NCI-H1694 (cell line): ENCODE measurements around the gene PLEKHF1.
A peak's percentile ranks its signal among the peaks of the same experiment; 100 is the strongest.
"Not testable (repeated sequence)": the region's sequence is repeated elsewhere in the genome, so short reads cannot be mapped to it uniquely, and the experiment has no call there.

Source experiments
- DNase-seq: peaks from one replicate; lab custom pipeline; 2025; lab: John Stamatoyannopoulos, UW

The PLEKHF1 gene

DNA sequence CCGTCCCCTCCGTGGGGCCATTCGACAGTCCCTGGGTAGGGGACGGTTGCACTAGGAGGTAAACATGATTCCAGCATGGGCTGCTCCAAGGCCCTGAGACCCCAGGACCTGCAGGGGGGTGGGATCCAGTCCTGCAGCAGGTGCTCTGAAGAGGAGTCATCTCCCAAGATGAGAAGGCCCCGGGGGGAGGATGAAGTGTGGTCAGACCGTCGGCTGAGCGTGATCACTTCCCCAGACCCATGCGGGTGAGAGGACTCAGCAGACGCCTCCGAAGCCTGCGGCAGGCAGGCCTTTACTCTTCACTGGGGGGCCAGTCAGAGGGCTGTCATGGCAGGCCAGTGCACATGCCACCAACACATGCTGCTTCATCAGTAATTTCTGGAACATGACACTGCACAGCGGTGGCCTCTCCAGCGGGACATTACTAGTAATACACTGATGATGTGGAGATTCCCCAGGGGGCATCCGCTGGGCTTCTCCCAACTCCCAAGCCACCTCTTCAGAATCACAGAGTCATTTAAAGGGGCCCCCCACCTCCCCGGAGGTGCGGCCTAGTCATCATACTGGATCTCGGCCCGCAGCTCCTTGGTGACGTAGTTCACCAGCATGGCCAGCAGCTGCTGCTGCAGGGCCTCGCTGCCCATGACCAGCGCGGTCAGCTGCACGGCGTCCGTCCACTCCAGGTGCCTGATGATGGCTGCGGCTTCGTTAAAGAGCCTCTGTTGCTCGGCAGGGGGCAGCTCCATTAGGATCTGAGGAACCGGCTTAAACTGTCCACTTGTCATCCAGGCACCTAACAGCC is 37.1 kb downstream of the PLEKHF1 start:
- no peak for DNase-seq

DNA sequence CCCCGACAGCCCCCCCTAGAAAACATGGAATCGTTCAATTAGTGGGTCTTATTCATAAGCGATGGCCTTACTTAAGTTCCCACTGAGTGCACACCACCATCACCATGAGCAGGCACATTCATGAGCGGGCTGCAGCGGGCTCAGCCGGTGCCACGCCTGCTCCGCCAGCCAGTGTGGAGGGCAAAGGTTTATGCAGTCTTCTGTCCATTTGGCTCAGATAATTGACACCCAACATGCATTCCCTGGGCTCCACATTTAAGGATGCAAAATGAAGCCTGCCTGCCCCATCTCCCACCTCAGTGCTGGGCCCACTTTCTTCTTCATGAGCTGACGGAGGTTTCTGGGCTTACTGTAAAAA is 37.7 kb downstream of the PLEKHF1 start:
- DNase-seq, result no peak

DNA sequence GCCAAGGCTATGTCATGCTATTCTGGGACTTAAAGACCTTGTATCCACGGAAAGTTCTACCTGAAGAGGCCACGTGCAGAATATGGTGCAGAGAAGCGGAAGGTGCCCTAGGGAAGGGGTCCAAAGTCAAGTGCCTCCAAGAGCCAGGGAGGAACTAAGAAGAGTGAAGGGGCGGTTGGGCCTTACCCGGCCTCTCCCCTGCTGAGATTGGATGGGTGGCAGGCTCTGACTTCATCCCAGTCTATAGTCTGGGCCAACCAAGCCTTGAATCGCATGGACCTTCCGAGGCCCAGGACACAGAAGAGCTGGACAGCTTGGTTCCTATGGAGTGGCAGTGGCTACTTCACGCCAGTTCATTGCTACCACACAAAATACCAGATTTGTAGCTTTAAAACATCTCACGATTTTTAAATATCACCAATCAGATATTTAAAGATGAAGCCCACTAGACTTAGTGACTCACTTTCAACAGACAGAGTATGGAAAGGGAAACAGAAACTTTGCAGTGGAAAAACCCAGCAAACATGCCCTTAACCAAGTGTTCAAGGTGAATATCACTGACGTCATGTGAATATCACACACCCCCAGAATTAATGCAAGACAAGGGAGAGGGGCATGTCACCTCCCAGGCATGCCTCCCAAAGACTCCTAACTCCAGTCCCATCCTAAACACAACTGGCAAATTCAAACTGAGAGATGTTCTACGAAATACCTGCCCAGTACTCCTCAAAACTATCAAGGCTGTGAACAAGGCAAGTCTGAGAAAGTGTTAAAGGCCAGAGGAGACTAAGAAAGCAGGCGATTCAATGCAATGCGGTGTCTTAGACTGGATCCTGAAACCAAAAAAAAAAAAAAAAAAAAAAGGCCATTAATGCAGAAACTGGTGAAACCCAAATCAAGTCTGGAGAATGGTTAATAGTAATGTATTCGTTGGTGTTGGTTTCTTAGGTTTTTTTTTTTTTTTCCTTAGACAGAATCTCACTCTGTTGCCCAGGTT is 39.6 kb downstream of the PLEKHF1 start:
- DNase-seq, result no peak

DNA sequence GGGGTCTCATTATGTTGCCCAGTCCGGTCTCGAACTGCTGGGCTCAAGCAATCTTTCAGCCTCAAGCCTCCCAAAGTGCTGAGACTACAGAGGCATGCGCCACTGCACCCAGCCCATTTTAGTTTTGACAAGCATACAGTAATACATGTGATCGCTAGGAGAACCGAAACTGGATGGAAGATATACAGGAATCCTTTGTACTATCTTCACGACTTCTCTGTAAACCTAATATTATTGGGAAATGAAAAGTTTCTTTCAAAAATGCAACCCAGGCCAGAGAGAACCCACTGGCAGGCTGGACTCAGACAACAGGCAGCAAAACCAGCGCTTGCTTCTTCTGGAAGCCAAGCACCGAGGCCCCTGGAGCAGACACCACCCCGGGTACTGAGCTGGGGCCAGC is 40.4 kb downstream of the PLEKHF1 start:
- DNase-seq, result no peak

DNA sequence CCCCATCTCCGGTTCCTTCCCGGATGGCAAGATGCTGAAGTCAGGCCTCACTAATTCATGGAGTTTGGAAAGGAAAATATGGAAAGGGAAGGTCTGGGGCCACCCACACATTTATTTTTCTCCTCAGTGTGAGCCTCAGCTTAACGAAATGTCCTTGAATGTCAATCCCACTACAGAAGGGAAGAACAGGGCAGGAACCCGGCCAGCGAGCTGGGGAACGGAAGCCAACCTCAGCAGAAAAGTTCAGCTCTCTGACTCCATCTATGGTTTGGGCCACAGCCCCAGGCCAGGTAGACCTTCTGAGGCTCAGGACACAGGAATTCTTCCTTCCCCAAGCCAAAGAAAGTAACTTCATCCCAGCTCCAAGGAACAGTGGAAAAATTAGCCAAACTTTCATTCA is 41.4 kb downstream of the PLEKHF1 start:
- DNase-seq, result no peak

DNA sequence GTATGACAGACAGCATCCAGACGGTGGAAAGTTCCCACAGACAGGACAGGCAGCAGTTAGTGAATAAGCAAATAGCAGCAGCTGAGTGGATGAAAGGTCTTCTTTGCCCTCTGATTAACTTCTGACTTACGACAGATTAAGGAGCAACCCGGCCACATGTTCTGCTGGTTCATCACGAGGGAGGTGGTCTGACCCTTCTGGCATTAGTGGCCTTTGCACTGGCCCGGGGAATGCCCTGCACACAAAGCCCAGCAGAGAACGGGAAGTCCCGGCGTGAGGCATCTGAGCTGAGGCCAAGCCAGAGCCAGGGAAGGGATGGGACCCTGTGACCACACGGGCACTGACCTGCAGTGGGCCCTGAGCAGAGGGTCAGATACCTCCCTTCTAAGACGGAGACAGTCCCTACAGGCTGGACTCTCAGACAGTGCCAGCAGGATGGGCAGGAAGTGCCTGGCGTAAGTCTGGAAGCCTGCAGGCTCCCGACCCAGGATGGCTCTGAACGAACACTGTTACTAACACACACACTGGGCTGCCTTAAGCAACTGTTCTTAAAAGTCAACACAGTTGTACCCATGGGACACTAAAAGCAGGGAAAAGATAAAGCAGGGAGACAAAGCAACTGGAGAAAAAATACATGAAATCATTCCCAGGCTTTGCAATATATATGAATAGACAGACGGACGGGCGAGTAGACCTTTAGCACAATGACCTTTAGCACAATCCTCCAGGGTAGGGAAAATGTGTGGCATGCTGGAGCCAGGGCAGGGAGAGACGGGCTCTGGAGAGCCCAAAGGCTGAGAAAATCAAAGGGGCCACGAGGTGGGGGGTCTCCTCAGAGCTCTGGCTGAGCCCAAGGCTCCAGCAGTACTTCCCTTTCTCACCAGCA is 43.5 kb downstream of the PLEKHF1 start:
- DNase-seq, result no peak

DNA sequence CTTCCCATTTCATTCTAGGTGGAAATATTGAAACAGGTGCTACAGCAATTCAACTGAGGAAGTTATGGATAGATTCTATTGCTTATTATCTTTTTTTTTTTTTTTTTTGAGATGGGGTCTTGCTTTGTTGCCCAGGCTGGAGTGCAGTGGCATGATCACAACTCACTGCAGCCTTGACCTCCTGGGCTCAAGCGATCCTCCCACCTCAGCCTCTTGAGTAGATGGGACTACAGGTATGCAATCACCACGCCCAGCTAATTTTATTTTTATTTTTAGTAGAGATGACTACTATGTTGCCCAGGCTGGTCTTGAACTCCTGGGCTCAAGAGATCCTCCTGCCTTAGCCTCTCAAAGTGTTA is 44.2 kb downstream of the PLEKHF1 start:
- DNase-seq, result not testable (repeated sequence)

DNA sequence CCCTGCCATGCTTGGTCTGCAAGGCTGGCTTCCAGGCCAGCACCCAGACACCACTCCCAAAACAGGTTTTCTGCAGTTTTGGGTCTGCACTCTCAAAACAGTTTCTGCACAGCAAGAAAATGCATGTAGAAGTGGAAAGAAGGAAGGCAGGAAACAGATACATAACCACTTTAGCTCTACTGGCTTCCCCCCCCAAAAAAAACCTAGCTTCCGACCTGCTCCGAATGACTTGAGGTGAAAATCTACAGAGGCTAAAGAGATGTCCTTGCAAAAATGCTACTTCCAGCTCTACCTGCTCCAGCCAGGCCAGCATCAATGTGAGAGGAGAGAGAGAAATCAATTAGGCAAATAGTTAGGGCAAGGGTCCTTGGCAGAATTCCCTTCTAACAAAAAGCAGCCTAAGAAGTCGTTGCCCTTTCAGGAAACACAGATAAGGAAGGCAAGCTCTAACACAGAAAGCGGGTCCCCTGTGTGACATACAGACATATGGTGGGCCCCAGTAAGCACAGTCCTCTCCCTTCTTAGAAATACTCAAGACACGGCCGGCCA is 46.4 kb downstream of the PLEKHF1 start:
- DNase-seq, result no peak

DNA sequence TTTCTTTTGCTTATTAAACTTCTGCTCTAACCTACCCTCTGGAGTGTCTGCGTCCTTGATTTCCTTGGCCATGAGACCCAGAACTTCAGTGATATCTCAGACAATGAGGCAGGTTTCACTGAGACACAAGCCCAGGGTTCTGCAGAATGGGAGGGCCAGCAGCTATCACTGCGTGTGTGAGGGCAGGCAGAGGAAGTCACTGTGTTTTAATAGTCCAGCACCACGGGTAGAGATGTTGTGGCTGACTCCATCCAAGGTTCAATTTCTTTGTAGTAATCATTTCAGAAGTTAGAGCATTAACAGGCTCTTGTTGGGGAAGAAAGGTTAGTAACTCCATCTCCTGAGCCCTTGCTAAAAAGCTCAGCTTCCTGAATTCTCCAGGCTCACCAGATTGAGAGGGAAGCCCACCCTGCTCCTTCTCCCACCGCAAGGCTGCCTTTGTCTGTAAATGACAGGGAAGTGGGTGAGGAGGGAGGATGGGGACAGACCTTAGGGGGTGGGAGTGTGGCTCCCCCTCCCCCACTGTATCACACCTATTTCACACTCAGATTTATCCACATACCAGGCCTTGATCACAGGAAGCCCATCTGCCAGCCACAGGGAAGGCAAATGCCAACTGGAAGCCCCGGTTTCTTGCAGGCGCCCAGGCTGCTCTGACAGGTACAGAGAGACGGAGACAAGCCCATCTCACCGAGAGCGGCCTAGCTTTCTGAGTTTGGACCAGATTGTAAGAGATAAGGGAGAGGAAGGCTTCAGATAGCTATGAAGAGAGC is 47.7 kb downstream of the PLEKHF1 start:
- DNase-seq, result no peak

DNA sequence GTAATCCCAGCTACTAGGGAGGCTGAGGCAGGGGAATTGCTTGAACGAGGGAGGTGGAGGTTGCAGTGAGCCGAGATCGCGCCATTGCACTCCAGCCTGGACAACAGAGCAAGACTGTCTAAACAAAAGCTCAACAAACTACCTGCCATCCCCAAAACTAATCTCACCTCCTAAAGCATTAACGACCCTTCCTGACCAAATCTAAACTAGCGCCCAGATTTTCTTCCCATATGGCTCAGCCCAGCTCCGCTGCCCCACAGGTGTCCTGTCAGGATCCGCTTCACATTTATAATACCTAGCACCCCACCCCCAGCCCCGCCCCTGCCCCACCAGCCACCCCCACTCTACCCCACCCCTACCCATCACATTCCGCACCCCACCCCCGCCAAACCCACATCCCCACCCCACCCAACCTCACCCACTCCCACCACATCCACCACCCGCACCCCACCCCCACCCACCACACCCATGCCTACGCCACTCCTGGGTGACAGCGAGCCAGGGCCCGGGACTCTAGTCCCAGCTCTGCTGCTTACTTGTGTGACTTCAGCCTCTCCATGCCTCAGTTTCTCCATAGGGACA is 49.2 kb downstream of the PLEKHF1 start:
- DNase-seq, result no peak

DNA sequence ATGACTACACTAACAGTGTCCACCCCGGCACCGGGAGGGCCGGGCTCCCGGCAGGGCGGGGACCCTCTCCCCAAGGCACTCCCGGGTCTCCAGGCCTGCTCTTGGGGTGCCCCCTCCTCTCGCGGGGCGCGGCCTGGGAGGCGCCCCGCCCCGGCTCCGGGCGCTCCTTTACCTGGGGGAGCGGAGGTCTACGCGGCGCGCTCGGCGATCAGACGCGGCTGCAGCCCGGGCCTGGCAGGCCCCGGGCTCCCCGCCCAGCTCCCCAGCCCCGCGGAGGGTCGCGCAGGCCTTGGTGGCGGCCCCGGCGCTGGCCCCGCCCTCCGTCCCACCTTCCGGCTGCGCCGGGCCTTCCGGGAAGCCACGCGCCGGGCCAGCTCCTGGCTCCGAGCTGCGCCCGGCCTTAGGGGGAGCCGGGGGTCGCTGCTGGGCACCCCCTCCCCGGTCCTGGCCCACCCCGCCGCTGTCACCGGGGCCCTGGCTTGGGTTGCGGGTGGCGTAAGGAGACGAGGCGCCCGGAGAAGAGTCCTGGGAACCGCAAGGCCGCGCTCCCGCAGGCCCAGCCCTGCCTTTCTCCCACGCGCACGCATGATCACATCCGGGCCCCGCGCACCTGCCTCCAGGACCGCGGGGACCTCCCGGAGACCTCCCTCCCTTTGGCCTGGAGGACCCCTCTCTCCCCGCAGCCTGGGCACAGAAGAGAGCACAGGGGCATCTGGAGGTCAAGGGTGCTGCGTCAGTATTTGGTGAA is 49.9 kb downstream of the PLEKHF1 start, which contains the start of gene C19orf12:
Gene C19orf12, minus strand, starts transcription at position 309 of the 748 bp plus-strand sequence. CDS start 6,848 bp downstream, outside the sequence.
- DNase-seq, result peak; percentile 8

DNA sequence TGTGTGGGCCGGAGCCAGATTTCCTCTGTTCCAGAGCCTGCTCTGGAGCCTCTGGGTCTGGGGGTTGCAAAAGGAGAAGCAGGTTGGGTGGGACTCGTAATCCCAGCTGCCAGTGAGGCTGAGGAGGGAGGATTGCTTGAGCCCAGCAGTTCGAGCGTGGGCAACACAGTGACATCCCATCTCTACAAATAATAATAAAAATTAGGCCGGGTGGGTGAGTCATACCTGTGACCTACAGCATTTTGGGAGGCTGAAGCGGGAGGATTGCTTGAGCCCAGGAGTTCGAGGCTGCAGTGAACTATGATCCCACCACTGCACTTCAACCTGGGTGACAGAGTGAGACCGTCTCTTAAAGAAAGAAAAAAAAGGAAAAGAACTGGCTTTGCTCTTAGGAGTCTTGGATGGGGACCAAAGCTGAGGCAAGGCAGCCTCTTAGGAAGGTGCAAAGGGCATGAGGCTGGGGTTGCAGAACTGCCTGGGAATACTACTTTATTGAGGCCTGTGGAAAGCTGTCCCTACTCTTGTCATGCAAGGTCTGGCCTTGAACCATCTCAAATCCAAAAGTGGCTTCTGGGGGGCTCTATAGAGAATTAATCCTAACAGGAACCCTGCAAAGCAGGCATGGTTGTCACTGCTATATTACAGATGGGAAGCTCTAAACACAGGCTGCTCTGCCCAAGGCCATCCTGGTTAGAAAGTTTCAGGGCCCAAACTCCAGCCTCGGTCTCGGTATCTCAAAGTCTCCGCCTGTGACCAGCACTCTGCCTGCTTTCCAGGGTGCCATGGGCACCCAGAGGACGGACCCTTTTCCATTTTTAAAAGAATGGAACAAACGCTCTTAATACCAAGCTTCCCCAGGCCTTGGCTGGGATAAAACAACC is 50.7 kb downstream of the PLEKHF1 start:
- no peak for DNase-seq

DNA sequence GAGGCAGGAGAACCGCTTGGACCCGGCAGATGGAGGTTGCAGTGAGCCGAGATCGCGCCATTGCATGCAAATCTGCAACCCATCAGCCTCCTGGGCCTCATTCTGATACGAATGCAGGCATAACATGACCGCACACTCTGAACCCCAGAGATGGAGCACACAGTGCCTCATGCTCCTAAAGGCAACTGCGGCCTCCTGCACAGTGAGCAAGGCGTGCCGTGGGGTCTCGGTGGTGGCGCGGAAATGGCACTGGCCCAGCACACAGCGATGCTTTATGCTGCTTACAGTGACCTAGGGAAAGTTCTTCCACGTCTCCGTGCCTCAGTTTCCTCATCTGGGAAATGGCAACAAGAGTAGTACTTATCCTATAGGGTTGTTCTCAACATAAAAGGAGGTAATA is 51.8 kb downstream of the PLEKHF1 start:
- no peak for DNase-seq

DNA sequence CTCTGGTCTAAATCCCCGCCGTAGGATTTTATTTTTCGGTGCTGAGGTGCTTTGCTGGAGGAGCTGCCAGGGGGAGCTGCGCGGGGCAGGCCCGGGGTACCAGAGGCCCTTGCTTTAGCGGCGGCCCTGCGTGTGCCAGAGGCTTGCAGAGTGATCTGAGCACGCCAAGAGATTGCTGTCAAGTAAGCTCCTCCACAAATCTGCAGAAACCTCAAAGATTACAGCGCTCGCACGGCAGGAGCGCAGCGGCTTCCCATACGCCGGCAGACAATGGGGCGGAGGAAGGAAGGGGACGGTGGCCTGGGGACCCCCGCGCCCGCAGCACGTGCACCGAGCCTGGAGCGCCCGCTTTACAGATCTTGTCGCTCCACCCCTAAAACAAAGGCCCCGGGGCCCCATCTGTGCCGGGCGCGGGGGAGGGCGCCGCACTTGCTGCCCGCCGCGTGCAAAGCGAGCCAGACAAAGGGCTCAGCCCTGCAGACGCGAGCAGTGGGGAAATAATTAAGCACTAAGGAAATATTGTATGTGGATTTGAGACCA is 58.9 kb downstream of the PLEKHF1 start:
- DNase-seq, result no peak

DNA sequence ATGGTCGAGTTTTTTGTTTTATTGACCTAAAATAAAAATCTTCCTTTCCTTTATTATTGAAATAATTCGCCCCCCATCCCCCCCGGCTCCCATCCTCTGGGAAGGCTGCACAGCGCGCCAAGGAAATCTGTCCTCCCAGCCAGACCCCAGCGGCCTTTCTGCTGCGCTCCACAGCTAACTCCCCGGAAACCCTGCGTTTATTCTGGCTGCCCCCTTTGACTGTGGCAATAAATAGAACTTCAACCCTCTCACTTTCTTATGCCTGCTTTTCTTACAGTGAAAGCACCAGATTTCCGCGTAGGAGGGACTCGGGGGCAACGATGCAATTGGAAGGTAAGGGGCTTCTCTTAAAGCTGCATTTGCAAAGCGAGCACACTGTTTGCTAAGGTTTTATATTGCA is 59.5 kb downstream of the PLEKHF1 start:
- DNase-seq, result no peak
